OCI-LY7 (cell line): ENCODE results near the gene VSIG1. TPM values are rescaled to one million over a fixed set of nuclear protein-coding genes. Genes with fewer than 3 reads are reported as not detected.

Experiments
- BruUV-seq: library from RNA; stranded (reverse); fragments of 400-500 nt; replicated peaks from 2 replicates; lab custom pipeline; 2021; lab: Mats Ljungman, UMichigan
- CTCF ChIA-PET: fragments of 300-600 bp; sonication (Branson Sonifier 250); formaldehyde crosslinking; loops from one replicate; lab custom pipeline; 2022; ENCODE audit warnings: antibody characterized with exemption; ENCODE audit not compliant: unreplicated experiment; lab: Charles Lee
- POLR2A ChIA-PET: fragments of 300-600 bp; sonication (Branson Sonifier 250); formaldehyde crosslinking; loops from one replicate; lab custom pipeline; 2022; ENCODE audit warnings: antibody characterized with exemption; lab: Charles Lee
- DNase-seq: peaks from one replicate; pipeline ENCODE4 v3.0.0-alpha.2; 2015; ENCODE audit warnings: low spot score
- H2AFZ ChIP-seq: fragments of 200-600 bp; sonication (generic), shearing (Covaris generic); 2 replicates; pipeline ENCODE4 v1.6.1; 2014; ENCODE audit warnings: mild to moderate bottlenecking, antibody characterized with exemption, low read length, moderate library complexity
- H3K27ac ChIP-seq: fragments of 200-600 bp; sonication (generic); 2 replicates; pipeline ENCODE4 v1.5.1; 2014; ENCODE audit warnings: mixed run types, low read depth, mild to moderate bottlenecking, moderate library complexity, low read length, inconsistent platforms; ENCODE audit not compliant: poor library complexity, severe bottlenecking
- H3K36me3 ChIP-seq: fragments of 200-600 bp; sonication (generic); 2 replicates; pipeline ENCODE4 v1.6.1; 2014; ENCODE audit warnings: mild to moderate bottlenecking, antibody characterized with exemption, low read length, moderate library complexity, mixed read lengths; ENCODE audit not compliant: insufficient read depth
- H3K4me1 ChIP-seq: fragments of 200-600 bp; sonication (generic); 2 replicates; pipeline ENCODE4 v1.5.1; 2014; ENCODE audit warnings: mild to moderate bottlenecking, low read length; ENCODE audit not compliant: insufficient read depth, poor library complexity, severe bottlenecking
- H3K4me2 ChIP-seq: fragments of 200-600 bp; sonication (generic); 2 replicates; pipeline ENCODE4 v1.6.1; 2014; ENCODE audit warnings: mild to moderate bottlenecking, low read length
- H3K4me3 ChIP-seq: fragments of 200-600 bp; sonication (generic); 2 replicates; pipeline ENCODE4 v1.5.1; 2014; ENCODE audit warnings: mild to moderate bottlenecking, low read depth, low read length; ENCODE audit not compliant: poor library complexity, severe bottlenecking
- H3K79me2 ChIP-seq: fragments of 200-600 bp; sonication (generic); 2 replicates; pipeline ENCODE4 v1.6.1; 2016; ENCODE audit warnings: low read depth, mild to moderate bottlenecking, low read length, moderate library complexity, mixed read lengths; ENCODE audit not compliant: insufficient read depth
- H3K9me2 ChIP-seq: fragments of 200-600 bp; sonication (generic); 2 replicates; pipeline ENCODE4 v1.6.1; 2016; ENCODE audit warnings: mild to moderate bottlenecking, low read length, mixed read lengths; ENCODE audit not compliant: insufficient read depth
- H3K9me3 ChIP-seq: fragments of 200-600 bp; sonication (generic); 2 replicates; pipeline ENCODE4 v1.6.1; 2014; ENCODE audit warnings: mild to moderate bottlenecking, mixed run types, low read length, mixed read lengths
- H4K20me1 ChIP-seq: fragments of 200-600 bp; sonication (generic); 2 replicates; pipeline ENCODE4 v1.6.1; 2014; ENCODE audit warnings: mild to moderate bottlenecking, antibody characterized with exemption, low read length, moderate library complexity, mixed read lengths; ENCODE audit not compliant: insufficient read depth
- CTCF ChIP-seq: fragments of 200-600 bp; sonication (generic); conservative IDR thresholded peaks from 2 replicates; pipeline ENCODE4 v1.5.1; 2014; ENCODE audit warnings: mild to moderate bottlenecking, antibody characterized with exemption, low read length, moderate library complexity, mixed read lengths
- EZH2phosphoT487 ChIP-seq: fragments of 200-600 bp; sonication (generic); IDR thresholded peaks from 2 replicates; pipeline ENCODE4 v1.6.1; 2018; ENCODE audit warnings: low read depth, borderline replicate concordance, mild to moderate bottlenecking, mixed run types, antibody characterized with exemption, low read length, moderate library complexity, mixed read lengths
- intact Hi-C: fragments of 100-400 bp; cut with micrococcal nuclease; formaldehyde crosslinking; loops from one replicate; pipeline ENCODE4 v1.10.0; 2022; ENCODE audit not compliant: unreplicated experiment
- total RNA-seq, 2 experiments: library from RNA; depleted of rRNA in 1 of 2; stranded (reverse); fragments of >200 nt in 1 of 2; shearing (Covaris generic) in 1 of 2; gene quantifications; 2 replicates each; pipeline ENCODE4 v1.2.3, GENCODE V29; 2014 to 2022

The VSIG1 gene
- total RNA-seq, 2 experiments from 2014 or later, result not detected

- no peaks in the 10 kb centered on the region for H3K36me3 ChIP-seq
- no peaks in the 10 kb centered on the region for H4K20me1 ChIP-seq
- no peak overlapping the region for H2AFZ ChIP-seq
- H3K79me2 ChIP-seq, result no peaks in the 10 kb centered on the region
- TF ChIP-seq EZH2phosphoT487, result no peak
- no peak for TF ChIP-seq CTCF
- H3K9me2 ChIP-seq, result no peaks in the 10 kb centered on the region
- H3K27ac ChIP-seq, result no peak overlapping the region
- H3K4me2 ChIP-seq, result no peak overlapping the region
- POLR2A ChIA-PET, result no interaction called here
- intact Hi-C loops, result no loop called here
- DNase-seq, result no peak
- no peaks in the 10 kb centered on the region for H3K4me1 ChIP-seq
- no TSS peak for BruUV-seq
- H3K4me3 ChIP-seq, result no peak overlapping the region
- no peaks in the 10 kb centered on the region for H3K9me3 ChIP-seq
- CTCF ChIA-PET, result no interaction called here
Measured at GRCh38 chrX:108053218-108053617, 8.4 kb downstream of the VSIG1 start.

- intact Hi-C loops, result no loop called here
- Histone ChIP-seq H3K4me2 (no peak overlapping the region), H3K27ac (no peak overlapping the region), H3K4me3 (no peak overlapping the region), H3K9me2 (no peaks in the 10 kb centered on the region), H2AFZ (no peak overlapping the region), H3K36me3 (no peaks in the 10 kb centered on the region), H3K79me2 (no peaks in the 10 kb centered on the region), H3K4me1 (no peaks in the 10 kb centered on the region), H3K9me3 (no peaks in the 10 kb centered on the region), H4K20me1 (no peaks in the 10 kb centered on the region)
- no peak for DNase-seq
- POLR2A ChIA-PET, result no interaction called here
- no TSS peak for BruUV-seq
- TF ChIP-seq CTCF (no peak), EZH2phosphoT487 (no peak)
- CTCF ChIA-PET, result no interaction called here
Measured at GRCh38 chrX:108055546-108055945, 10.7 kb downstream of the VSIG1 start.

GRCh38 chrX:108059801-108060200 is 14.9 kb downstream of the VSIG1 start:
- BruUV-seq, result no TSS peak
- no peak overlapping the region for H3K4me2 ChIP-seq
- DNase-seq, result no peak
- H3K9me3 ChIP-seq, result no peaks in the 10 kb centered on the region
- H3K79me2 ChIP-seq, result no peaks in the 10 kb centered on the region
- no peaks in the 10 kb centered on the region for H4K20me1 ChIP-seq
- no peaks in the 10 kb centered on the region for H3K36me3 ChIP-seq
- no peaks in the 10 kb centered on the region for H3K4me1 ChIP-seq
- POLR2A ChIA-PET, result no interaction called here
- no peaks in the 10 kb centered on the region for H3K9me2 ChIP-seq
- H2AFZ ChIP-seq, result no peak overlapping the region
- no peak overlapping the region for H3K4me3 ChIP-seq
- CTCF ChIA-PET, result no interaction called here
- no peak overlapping the region for H3K27ac ChIP-seq
- intact Hi-C loops, result no loop called here
- TF ChIP-seq CTCF (no peak), EZH2phosphoT487 (no peak)
